ENCODE data around the gene PNMA6E.

- TF ChIP-seq, protein P1, sequence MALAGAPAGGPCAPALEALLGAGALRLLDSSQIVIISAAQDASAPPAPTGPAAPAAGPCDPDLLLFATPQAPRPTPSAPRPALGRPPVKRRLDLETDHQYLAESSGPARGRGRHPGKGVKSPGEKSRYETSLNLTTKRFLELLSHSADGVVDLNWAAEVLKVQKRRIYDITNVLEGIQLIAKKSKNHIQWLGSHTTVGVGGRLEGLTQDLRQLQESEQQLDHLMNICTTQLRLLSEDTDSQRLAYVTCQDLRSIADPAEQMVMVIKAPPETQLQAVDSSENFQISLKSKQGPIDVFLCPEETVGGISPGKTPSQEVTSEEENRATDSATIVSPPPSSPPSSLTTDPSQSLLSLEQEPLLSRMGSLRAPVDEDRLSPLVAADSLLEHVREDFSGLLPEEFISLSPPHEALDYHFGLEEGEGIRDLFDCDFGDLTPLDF (CRISPR knock-in tag; IDR thresholded peaks at IDR 0.05) = no peak
- TF ChIP-seq HDAC6 (IDR thresholded peaks at IDR 0.05; ENCODE audit: low read depth, low read length) (no peak), JUND (IDR thresholded peaks at IDR 0.05; ENCODE audit: borderline replicate concordance, low read depth, low read length) (no peak), JUND (tag; IDR thresholded peaks at IDR 0.05; ENCODE audit: borderline replicate concordance, low read depth, low read length) (no peak), KAT8 (IDR thresholded peaks at IDR 0.05; ENCODE audit: low read depth) (no peak), XRCC5 (IDR thresholded peaks at IDR 0.05; ENCODE audit: low read depth, low read length) (no peak), CTCF (IDR thresholded peaks at IDR 0.05 in 2 of 3, conservative IDR thresholded peaks at IDR 0.05 in 1 of 3; ENCODE audit: insufficient read depth in 2 of 3, low read depth in 1 of 3, low read length in 3 of 3) (no peak), MYC (IDR thresholded peaks at IDR 0.05; ENCODE audit: low read depth, low read length) (no peak), MYC (CRISPR knock-in tag; IDR thresholded peaks at IDR 0.05; ENCODE audit: borderline replicate concordance, low read depth) (no peak), RAD51 (IDR thresholded peaks at IDR 0.05; ENCODE audit: borderline replicate concordance, low read depth) (no peak), ELK1 (CRISPR knock-in tag; IDR thresholded peaks at IDR 0.05) (no peak)
Observed at GRCh38 chrX:153353416-153353815, 47.7 kb downstream of the PNMA6E start.

All from K562 (cell line).